NCI-H2029 treated with DMSO at 0.1 percent for 48 hours (cell line): Measurements from ENCODE around the gene PFKP.

Source experiments
- DNase-seq: peaks from one replicate; lab custom pipeline; 2025; lab: John Stamatoyannopoulos, UW

The PFKP gene

DNA sequence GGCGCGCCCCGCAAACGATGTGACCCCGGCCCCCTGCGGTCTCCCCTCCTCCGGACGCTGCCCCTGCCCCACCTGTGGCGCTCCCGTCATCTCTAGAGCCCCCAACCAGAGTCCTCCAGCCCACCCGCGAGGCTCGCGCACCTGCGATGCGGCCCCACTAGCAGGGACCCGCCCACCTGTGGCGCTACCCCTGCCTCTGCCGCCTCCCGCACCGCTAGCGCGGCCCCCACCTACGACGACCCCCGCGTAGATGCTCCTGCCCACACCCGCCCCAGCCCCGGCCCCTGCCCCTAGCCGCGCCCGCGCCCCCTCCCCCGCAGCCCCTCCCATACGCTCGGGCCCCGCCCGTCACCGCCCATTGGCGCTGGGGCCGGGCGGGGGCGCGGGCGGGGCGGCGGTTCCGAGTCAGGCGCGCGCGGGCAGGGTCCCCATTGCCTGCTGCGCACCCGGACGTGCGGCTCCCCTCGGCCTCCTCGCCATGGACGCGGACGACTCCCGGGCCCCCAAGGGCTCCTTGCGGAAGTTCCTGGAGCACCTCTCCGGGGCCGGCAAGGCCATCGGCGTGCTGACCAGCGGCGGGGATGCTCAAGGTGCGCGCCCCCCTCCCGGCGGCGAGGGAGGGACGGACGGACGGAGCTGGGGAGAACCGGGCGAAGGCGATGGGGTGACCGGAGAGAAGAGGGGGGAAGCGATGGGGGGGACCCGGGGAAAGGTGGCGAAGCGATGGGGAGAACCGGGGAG is at the start of gene PFKP:
Gene PFKP (plus strand): TSS at position 431 of the 741 bp plus-strand sequence. CDS start 48 bp downstream, at position 479.
- DNase-seq = no peak

DNA sequence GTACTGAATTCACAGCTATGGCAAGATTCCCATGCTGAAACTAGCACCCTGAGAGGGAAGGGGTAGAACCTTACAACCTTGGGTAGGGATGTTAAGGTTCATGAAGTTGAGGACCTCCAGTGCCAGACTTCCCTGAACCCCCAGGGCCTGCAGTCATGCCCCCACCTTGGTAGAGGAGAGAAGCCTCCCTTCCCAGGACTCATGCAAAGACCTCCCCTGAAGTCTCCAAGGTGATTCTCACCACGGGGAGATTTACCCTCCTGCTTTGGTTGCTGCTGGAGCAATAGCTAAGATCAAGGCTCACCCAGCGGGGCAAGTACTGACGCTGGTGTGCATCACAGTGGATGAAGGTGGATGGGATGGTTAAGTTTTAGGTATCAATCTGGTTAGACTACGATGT is 49.1 kb upstream of the PFKP start:
- no peak for DNase-seq

DNA sequence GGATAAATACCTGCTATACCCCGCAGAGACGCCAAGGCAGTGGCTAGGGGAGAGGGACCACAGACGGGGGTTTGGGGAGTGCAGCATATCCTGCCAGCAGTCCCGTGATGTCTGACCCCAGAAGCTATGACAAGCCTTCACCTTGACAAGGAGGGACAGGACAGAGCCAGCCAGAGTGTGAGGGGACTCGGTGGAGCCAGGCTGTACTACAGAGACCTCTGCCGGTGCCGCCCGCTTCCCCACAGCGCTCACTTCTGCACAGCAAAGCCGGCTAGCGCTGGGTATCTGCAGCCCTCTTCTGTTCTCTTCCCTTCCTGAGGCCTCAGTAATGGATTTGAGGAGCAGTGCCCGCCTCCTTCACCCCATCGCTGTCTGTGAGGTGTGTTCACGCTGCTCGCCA is 47.0 kb upstream of the PFKP start:
- no peak for DNase-seq

DNA sequence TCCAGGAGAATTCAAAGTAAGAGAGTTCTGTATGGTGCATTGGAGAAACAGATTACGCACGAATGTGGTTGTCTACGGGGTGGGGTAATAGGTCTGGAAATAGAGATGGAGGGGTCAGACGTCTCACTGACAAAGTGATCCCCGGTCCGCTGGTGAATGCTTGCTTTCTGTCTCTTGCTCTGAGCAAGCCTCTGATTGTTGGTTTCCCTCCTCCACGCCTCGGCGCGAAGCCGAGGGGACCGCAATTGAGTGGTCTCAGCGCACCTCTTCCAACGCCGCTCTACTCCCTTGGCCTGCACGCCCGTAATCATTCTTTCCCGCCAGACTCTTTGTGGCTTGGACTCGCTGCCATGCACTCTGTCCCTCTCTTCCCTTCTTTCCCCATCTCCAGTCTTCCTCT is 46.5 kb upstream of the PFKP start:
- no peak for DNase-seq

DNA sequence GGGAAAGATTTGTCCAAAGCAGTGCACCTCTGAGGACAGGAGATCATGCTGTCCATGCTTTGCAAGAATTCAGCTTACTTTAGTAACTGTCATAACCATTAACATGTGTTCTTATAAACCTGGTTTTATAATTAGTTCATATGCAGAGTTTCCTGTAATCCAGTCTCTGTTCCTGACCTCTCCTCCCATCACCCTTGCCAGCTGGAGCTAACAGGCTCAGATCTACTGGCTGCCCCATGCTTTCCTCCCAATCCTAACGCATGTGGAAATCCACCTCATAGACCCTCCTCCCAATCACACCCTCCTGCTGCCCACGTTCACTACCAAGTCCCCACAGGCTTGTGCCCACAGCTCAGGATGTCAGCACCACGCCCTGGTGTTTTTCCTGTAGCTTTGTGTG is 45.3 kb upstream of the PFKP start:
- DNase-seq = no peak

DNA sequence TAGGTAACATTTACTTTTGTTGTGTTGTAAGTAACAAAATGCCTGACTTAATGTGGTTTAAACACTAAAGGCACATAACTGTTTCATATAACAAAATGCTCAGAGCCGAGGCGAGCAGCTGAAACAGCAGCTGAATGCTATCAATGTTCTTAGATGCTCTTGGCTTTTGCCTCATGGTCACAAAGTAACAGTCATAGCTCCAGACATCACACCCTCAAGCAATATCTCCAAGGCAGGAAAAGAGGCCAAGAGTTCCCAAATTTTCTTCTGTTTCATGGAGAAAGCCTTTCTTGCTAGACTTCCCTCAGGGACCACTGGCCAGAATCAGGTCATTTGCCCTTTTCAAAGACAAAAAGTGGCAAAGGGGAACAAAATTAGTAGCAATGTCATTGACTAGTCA is 43.5 kb upstream of the PFKP start:
- DNase-seq = no peak

DNA sequence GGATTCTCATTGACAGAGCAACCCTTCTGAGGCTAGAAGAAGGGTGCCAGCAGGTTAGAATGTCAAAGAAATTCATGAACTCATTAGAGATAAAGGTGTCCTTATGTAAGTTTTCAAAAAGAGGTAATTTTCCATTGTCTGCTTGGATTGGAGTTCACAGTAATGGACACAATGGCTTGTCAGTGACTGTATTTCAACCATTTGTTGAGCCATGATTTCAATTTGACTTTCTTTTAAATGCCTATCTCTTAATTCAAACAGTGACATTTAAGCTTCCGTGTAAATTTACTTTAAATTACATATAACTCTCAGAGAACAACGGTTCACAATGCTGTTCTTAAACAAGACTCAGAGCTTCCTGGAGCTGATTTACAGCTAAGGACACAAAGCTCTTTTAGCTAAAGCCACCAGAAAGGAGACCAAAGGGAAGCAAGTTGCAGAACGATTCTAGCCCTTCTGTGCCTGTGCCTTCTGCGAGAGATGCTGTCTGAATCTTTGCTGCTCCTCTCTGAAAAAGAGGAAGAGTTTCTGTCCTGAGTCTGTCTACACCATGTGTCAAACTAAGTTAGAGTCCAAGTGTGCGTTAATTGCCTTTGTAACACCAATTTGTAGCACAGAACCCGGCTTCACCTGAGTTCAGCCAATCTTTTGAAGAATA is 42.2 kb upstream of the PFKP start:
- DNase-seq = no peak

DNA sequence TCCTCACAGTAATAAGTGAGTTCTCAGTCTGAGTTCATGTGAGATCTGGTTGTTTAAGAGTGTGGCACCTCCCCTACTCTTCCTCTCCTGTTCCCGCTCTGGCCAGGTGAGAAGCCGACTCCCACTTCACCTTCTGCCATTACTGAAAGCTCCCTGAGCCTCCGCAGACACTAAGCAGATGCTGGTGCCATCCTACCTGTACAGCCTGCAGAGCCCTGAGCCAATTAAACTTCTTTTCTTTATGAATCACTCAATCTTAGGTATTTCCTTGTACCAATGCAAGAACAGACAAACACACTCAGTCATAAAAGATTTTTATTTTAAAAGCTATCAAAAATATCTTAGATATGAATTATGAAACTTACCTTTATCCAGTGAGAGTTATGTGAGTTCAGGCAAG is 39.5 kb upstream of the PFKP start:
- no peak for DNase-seq

DNA sequence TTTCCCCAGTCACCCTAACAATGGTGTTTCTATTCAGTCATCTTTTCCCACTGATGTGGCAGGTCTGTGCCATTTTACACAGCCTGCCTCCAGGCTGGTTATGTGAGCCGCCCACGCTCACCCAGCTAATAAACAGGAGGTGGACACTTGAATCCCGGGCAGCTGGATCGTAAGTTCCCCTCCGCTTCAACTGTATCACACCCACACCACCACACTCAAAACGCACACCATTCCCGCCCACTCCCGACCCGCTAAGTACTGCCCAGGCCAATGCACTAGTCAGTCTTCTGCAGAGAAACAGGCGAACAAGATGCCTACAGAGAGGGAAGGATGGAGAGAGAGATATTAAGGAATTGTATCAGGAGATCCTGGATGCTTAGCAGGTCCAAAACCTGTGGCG is 38.9 kb upstream of the PFKP start:
- no peak for DNase-seq

DNA sequence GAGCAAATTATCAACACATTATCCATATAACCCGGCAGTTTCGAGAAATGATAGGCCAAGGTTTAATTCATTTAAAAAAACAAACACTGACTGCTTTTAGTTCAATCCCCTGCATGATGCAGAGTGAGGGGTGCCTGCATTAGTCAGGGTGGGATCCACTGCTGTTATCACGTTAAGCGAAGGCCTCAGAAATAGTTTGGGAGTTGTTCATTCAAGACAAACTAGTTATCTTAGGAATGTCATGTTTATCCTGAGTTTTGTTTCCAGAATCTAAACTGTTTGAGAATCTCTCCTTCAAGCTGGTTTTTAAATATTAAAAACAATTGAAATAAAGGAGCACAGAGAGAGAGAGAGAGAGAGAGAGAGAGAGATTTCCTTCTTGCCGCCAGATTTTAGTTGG is 36.6 kb upstream of the PFKP start:
- DNase-seq = no peak

DNA sequence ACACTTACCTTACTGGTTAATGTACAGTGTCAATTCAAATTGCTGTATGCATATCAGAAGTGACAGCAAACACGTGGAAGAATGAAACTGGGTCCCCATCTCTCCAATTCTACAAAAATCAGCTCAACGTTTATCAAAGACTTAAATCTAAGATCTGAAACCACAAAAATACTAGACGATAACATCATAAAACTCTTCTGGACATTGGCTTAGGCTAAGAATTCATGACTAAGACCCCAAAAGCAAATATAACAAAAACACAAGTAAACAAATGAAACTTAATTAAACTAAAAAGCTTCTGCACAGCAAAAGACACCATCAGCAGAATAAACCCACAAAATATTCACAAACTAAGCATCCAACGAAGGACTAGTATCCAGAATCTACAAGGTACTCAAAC is 35.9 kb upstream of the PFKP start:
- DNase-seq = no peak

DNA sequence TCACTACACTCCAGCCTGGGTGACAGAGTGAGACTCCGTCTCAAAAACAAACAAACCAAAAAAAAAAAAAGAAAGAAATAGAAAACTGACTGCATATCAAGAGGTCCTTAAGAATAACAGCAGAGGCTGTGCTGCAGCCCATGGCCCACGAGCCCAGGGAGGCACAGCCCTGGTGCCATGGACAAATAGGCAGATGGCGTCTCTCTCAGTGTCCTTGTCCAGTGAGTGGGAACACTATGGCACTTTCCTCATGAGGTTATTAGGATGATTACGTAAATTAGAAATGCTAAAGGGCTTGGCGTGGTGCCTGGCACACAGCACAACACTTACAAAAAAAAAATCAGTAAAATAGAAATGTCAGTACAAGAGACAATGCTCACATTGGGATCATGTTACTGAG is 33.4 kb upstream of the PFKP start:
- peak; percentile 6 for DNase-seq

DNA sequence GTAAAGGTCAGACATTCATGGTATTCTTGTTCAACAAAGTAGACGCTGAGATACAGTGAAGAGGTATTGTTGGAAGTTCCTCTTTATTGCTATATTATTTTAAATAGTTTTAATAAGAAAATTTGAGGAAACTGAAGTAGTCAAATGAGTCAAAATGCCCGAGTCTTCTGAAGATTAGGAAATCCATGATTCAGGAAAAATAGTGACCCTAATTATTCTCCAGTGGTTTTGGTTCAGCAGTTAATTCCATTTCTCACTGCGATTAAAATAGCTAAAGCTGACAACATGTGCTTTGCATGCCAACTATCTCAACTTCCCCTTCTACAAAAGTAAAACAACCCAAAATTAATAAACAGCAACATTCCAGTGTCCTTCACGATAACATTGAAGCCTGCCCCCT is 32.7 kb upstream of the PFKP start:
- DNase-seq = no peak

DNA sequence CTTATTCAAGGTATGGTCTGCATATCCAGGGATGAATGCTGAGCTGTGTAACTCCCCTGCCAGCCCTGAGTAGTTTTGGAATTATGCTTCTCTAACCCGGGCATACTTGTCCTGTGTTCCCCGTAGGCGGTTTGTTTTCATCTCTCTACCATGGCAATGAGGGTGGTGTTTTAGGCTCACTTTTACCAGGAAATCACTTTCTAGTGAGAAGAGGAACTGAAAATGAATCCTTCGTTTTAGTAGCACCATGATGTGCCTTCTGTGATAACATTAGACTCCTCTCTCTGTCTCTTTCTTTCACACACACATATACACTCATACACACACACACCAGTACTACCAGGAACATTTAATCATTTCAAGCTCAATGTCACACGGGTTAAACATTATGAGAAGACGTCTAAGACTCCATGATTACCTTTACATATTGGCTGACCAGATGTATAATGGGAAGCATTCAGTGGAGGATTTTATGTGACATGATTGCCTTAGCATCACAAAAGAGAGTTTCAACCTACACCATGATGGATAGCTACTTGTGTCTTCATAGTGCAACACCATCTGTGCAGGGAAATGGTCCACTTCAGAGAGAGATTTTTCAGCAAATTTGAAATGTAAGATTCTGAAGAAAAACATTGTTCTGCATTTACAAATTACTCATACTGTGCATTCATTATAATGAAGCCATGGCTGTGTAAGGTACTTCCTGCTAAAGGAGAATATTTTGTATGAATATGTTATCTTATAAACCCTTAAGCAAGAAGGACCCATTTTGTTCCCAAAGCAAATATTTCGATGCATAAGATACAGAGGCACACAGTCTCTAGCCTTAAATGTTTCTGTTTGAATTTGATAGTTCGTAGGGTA is 31.0 kb upstream of the PFKP start:
- no peak for DNase-seq

DNA sequence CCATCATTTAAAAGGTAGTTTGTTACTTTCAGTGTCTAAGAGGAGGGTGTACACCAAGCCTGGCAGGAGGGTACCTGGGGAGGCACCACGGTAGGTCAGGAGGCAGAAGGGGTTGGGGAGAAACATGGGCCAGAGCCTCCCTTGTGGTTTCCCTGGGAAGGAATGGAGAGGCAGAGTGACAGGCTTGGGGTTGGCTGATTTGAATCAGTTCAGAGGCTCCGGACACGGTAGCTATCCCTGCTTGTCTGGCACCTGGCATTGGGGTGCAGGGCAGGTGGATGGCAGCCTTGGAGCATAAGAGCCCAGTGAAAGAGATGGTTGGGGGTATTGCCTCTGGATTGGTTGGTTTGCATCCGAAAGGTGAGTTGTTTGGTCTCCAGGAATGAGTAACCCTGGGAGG is 30.2 kb upstream of the PFKP start:
- DNase-seq = no peak

DNA sequence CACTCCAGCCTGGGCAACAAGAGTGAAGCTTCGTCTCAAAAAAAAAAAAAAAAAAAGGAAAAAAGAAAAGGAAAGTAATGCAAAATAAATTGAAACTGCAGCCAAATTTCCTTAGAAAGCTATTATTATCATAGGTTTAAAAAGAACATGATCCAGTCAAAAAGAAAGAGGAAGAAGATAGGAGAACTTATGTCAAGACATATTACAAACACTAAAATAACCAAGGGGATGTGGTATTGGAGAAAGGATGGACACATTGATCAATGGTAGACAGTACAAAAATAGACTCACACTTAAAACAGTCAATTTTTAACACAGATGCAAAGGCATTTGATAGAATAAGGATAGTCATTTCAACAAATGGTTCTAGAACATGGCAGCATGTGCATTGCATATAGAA is 27.3 kb upstream of the PFKP start:
- no peak for DNase-seq

DNA sequence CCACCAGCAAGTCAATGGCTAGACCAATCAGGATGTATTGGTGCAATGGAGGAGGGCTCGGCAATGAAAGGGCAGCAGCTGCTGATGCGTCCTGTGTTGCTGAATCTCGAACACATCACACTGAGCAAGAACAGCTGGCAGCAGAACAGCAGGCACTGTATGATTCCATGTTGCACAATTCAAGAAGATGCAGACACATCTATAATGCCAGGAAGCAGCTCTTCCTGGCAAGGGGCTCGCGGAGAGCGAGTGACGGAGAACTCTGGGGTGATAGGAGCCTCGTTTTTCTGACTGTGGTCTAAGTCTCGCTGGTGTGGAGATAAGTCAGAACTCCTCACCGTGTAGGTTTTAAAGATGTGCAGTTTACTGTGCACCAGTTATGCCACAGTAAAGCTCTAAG is 24.8 kb upstream of the PFKP start:
- no peak for DNase-seq

DNA sequence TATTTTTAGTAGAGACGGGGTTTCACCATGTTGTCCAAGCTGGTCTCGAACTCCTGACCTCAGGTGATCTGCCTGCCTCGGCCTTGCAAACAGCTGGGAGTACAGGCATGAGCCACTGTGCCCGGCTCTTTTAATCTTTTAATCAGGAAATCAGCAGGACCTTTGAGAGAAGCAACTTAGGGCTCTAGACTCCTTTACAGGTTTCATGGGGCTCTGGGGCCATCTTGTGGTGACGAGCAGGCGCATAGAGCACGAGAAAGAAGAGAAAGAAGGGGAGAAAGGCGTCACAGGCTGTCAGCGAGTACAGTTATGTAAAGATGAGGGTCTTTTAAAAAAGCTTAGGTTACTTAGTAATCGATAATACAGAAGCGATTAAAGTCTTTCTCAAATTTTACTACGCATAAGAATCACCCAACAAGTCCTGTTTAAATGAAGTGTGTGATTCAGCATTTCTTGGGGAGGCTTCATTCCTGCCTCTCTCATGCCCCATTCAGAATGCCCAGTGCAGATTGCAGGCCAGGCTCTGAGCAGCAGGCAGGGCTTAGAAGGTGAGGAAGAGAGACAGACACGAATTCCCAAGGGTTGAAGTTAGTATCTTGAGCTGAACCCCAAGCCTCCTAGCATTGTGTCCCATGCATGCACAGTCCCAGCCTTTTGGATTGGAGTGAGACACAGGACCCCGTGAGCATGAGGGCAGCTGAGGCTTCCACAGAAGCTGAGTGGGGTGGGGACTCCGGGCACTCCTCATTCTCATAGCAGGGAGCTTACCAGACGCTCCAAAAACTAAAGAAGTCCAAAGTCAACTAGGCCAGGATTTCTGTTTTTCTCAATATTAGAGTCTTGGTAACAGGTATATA is 23.6 kb upstream of the PFKP start:
- peak; percentile 64 for DNase-seq

DNA sequence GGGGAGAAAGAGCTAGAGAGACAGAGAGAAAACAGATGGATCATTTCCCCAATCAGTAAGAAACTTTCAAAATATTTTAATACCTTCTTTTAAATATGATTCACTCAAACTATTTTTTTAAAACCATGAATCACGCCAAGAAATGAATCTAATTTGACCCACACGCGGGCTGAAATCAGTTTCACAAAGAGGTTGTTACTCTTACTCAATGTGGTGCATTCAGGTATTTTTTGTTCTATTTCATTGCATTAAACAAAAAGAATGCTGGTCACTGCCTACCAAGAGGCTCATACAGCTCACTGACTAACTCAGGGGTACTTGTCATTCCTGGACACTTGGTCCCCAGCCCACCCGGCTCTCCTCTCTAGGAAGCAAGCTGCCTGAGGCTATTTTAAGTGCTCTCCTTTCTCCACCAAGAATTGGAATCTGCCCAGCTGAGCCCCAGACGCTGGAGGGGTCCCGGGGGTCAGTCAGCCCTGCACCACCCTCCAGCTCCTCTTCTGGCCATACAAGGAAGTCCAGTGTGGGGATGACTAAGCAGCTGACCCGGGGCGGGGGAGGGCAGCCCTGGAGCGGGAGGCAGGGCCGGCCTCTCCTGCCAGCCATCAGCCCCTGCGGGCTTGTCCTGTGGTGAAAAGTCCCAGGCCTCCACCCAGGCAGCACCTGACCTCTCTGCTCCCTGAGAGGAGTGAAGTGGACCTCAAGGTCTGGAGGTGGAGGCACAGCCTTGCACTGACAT is 21.7 kb upstream of the PFKP start:
- DNase-seq = no peak

DNA sequence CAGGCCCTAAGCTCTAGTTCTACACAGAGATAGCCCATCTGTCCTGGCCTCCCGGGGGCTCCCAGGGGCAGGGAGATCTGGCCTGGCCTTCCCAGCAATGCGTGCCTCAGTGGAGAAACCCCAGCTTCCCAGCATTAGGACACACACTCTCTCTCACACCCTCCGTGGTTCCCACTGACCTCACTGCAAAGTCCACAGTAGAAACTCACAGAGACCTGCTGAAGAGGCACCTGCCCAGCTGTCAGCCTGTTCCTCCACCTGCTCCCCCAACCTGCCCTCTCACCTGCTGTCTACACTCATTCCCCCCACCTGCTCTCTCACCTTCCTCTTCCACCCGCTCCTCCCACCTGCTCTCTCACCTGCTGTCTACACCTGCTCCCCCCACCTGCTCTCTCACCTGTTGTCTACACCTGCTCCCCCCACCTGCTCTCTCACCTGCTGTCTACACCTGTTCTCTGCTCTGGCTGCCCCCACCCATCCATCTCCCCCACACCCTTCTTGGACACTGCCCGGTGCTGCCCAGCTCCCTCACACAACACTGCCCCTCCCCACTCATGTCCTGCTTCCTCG is 21.1 kb upstream of the PFKP start:
- peak; percentile 74 for DNase-seq

DNA sequence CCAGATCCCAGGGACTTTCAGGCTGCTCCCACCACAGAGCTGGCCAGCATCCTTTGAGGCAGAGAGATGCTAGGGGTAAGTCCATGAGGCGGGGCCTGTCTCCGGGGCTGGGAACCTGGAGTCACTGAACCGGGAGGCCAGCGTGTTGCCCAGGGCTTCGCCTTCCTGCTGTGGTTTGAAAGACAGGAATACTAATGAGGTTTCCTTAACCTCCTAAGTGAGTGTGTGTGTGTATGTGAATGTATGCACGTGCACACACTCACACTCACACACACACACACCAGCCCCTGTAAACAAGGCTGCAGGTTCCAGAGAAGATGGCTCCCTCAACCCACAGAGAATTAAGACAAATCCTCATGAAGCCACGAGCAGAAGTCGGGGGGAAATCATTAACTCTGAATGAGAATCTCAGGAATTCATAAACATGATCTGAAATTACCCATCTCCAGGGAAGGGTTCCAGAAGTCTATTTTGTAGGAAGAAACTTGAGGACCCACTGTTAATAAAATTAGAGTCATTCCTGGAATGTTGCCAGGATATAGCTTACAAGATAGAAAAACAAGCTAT is 20.3 kb upstream of the PFKP start:
- no peak for DNase-seq
